Transverse colon (tissue), 4 donors: ENCODE measurements around the gene BACE2.

Experiments used
- CTCF ChIP-seq, 5 experiments: fragments of 200-600 bp in 3 of 5; fragments of 450-650 bp in 2 of 5; sonication (generic) in 3 of 5; IDR thresholded peaks; 1 replicate in 2 of 5; 2 replicates in 3 of 5; pipeline ENCODE4 v1.5.1; 2016 to 2017; ENCODE audit warnings: antibody characterized with exemption in 5 of 5, inconsistent platforms in 3 of 5, mild to moderate bottlenecking in 2 of 5, moderate library complexity in 1 of 5
- EP300 ChIP-seq: sonication (generic); formaldehyde crosslinking; IDR thresholded peaks from one replicate; pipeline ENCODE4 v1.6.1; 2017; ENCODE audit warnings: antibody characterized with exemption, low read depth
- POLR2A ChIP-seq: fragments of 450-650 bp; IDR thresholded peaks from one replicate; pipeline ENCODE4 v1.6.1; 2016; ENCODE audit warnings: antibody characterized with exemption, mild to moderate bottlenecking, moderate library complexity
- POLR2AphosphoS5 ChIP-seq, 3 donors: sonication (generic); formaldehyde crosslinking; IDR thresholded peaks; one replicate each; pipeline ENCODE4 v1.6.1; 2016; ENCODE audit warnings: antibody characterized with exemption in 3 of 3

- TF ChIP-seq POLR2A (no peak), POLR2AphosphoS5 (IDR thresholded peaks at IDR 0.05) (no peak), CTCF (IDR thresholded peaks at IDR 0.05) (no peak), EP300 (no peak)
These were observed 82.6 kb downstream of the BACE2 start for GRCh38 chr21:41250519-41250918.
